Measurements from ENCODE around the gene DDX1. TPM values are rescaled to one million over a fixed set of nuclear protein-coding genes. Genes with fewer than 3 reads are reported as not detected.

Gene DDX1
- total and polyA plus RNA-seq, 4 donors, result 87.0 to 152 (median 134) TPM

GRCh38 chr2:15577071-15577735 lies 14.5 kb upstream of the DDX1 start:
- no peaks in the 10 kb centered on the region for H3K27me3 ChIP-seq (ENCODE audit: control insufficient read depth, insufficient read depth, low read length)
- no peaks in the 10 kb centered on the region for H3K9me3 ChIP-seq (ENCODE audit: control insufficient read depth, insufficient read depth, low read length)
- WGBS (ENCODE audit: insufficient coverage), result 35% methylated on average over 7 of the region's 7 CpGs
- no peaks in the 10 kb centered on the region for H3K36me3 ChIP-seq (ENCODE audit: control insufficient read depth, insufficient read depth, low read length)
- DNase-seq (ENCODE audit: low read depth in 4 of 6, low spot score in 6 of 6), result peak in 5 of 6 donors; percentile 38 to 91 (median 67)
- H3K4me3 ChIP-seq (ENCODE audit: low read depth, low read length), result no peak overlapping the region
- no peak overlapping the region for H3K27ac ChIP-seq (ENCODE audit: low read depth, low read length)
- H3K4me1 ChIP-seq (ENCODE audit: control insufficient read depth, insufficient read depth, low read length), result no peaks in the 10 kb centered on the region

DNA sequence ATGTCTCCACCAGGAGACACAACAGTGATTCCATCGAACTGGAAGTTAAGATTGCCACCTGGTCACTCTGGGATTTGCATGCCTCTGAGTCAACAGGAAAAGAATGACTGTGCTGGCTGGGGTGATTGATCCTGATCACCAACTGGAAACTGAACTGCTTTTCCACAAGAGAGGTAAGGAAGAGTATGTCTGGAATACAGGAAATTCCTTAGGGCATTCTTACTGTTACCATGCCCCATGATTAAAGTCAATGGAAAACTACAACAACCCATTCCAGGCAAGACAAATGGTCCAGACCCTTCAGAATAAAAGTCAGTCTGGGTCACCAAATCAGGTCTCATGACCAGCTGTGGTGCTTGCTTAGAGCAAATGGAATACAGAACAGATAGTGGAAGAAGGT lies 12.0 kb upstream of the DDX1 start:
- H3K9me3 ChIP-seq (ENCODE audit: control insufficient read depth, insufficient read depth, low read length), result no peaks in the 10 kb centered on the region
- no peak overlapping the region for H3K27ac ChIP-seq (ENCODE audit: low read depth, low read length)
- no peaks in the 10 kb centered on the region for H3K4me1 ChIP-seq (ENCODE audit: control insufficient read depth, insufficient read depth, low read length)
- no peak for DNase-seq (ENCODE audit: low read depth in 4 of 6, low spot score in 6 of 6)
- WGBS (ENCODE audit: insufficient coverage), result 50% methylated on average over 1 of the region's 1 CpG
- H3K27me3 ChIP-seq (ENCODE audit: control insufficient read depth, insufficient read depth, low read length), result no peaks in the 10 kb centered on the region
- H3K36me3 ChIP-seq (ENCODE audit: control insufficient read depth, insufficient read depth, low read length), result no peaks in the 10 kb centered on the region
- no peak overlapping the region for H3K4me3 ChIP-seq (ENCODE audit: low read depth, low read length)

- no peak for DNase-seq (ENCODE audit: low read depth in 4 of 6, low spot score in 6 of 6)
These were observed 11.2 kb upstream of the DDX1 start for GRCh38 chr2:15580451-15580850.

GRCh38 chr2:15582710-15583357 lies 8.8 kb upstream of the DDX1 start:
- Histone ChIP-seq H3K9me3 (ENCODE audit: control insufficient read depth, insufficient read depth, low read length) (no peaks in the 10 kb centered on the region), H3K27me3 (ENCODE audit: control insufficient read depth, insufficient read depth, low read length) (no peaks in the 10 kb centered on the region), H3K4me3 (ENCODE audit: low read depth, low read length) (no peak overlapping the region), H3K27ac (ENCODE audit: low read depth, low read length) (no peak overlapping the region), H3K4me1 (ENCODE audit: control insufficient read depth, insufficient read depth, low read length) (no peaks in the 10 kb centered on the region), H3K36me3 (ENCODE audit: control insufficient read depth, insufficient read depth, low read length) (no peaks in the 10 kb centered on the region)
- DNase-seq (ENCODE audit: low read depth in 4 of 6, low spot score in 6 of 6), result peak in 1 of 6 donors; percentile 56
- 63% methylated on average over 11 of the region's 15 CpGs for WGBS (ENCODE audit: insufficient coverage)

More at GRCh38 chr2:15580451-15580850, 11.2 kb upstream of the DDX1 start:
- Histone ChIP-seq H3K27ac (ENCODE audit: low read depth, low read length) (no peak overlapping the region), H3K36me3 (ENCODE audit: control insufficient read depth, insufficient read depth, low read length) (no peaks in the 10 kb centered on the region), H3K27me3 (ENCODE audit: control insufficient read depth, insufficient read depth, low read length) (no peaks in the 10 kb centered on the region), H3K9me3 (ENCODE audit: control insufficient read depth, insufficient read depth, low read length) (no peaks in the 10 kb centered on the region), H3K4me1 (ENCODE audit: control insufficient read depth, insufficient read depth, low read length) (no peaks in the 10 kb centered on the region), H3K4me3 (ENCODE audit: low read depth, low read length) (no peak overlapping the region)
- 95% methylated on average over 2 of the region's 2 CpGs for WGBS (ENCODE audit: insufficient coverage)

GRCh38 chr2:15583826-15584225 lies 7.8 kb upstream of the DDX1 start:
- DNase-seq (ENCODE audit: low read depth in 4 of 6, low spot score in 6 of 6), result no peak
- Histone ChIP-seq H3K9me3 (ENCODE audit: control insufficient read depth, insufficient read depth, low read length) (no peaks in the 10 kb centered on the region), H3K4me3 (ENCODE audit: low read depth, low read length) (no peak overlapping the region), H3K27me3 (ENCODE audit: control insufficient read depth, insufficient read depth, low read length) (no peaks in the 10 kb centered on the region), H3K4me1 (ENCODE audit: control insufficient read depth, insufficient read depth, low read length) (no peaks in the 10 kb centered on the region), H3K27ac (ENCODE audit: low read depth, low read length) (no peak overlapping the region), H3K36me3 (ENCODE audit: control insufficient read depth, insufficient read depth, low read length) (no peaks in the 10 kb centered on the region)
- WGBS (ENCODE audit: insufficient coverage), result 82% methylated on average over 1 of the region's 1 CpG

GRCh38 chr2:15584316-15584715 lies 7.4 kb upstream of the DDX1 start:
- H3K36me3 ChIP-seq (ENCODE audit: control insufficient read depth, insufficient read depth, low read length), result no peaks in the 10 kb centered on the region
- no peaks in the 10 kb centered on the region for H3K9me3 ChIP-seq (ENCODE audit: control insufficient read depth, insufficient read depth, low read length)
- H3K27ac ChIP-seq (ENCODE audit: low read depth, low read length), result no peak overlapping the region
- H3K4me1 ChIP-seq (ENCODE audit: control insufficient read depth, insufficient read depth, low read length), result no peaks in the 10 kb centered on the region
- no peak overlapping the region for H3K4me3 ChIP-seq (ENCODE audit: low read depth, low read length)
- no peak for DNase-seq (ENCODE audit: low read depth in 4 of 6, low spot score in 6 of 6)
- no peaks in the 10 kb centered on the region for H3K27me3 ChIP-seq (ENCODE audit: control insufficient read depth, insufficient read depth, low read length)

DNA sequence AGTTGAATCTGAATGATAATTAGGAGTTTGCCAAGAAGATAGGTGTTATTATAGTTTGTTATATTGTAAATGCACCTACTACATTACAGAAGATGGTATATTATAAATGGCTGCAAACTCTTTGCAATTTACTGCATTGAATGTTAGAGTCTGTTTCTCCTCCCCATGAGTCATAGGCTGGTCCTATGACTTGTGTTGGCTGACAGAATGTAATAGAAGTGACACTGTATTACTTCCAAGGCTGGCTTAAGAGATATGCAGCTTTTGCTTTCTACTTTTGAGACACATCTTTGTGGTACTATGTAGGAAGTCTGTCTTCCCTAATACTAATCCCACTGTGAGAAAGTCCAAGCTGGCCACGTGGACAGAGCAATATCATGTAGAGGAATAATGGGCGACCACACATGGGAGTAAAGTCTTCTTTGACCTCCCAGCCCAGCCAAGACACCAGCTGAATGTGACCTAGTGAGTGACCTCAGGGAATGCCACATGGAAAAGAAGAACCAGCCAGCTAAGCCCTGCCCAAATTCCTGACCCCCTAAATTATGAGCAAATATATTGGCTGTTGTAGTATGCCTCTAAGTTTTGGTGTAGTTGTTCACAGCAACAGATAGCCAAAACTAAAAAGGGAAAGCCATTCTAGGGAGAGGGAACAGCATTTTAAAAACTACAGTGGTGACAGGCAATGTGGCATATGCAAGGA lies 6.8 kb upstream of the DDX1 start:
- no CpG with 5 or more reads among the region's 2 CpGs for WGBS (ENCODE audit: insufficient coverage)
- H3K27me3 ChIP-seq (ENCODE audit: control insufficient read depth, insufficient read depth, low read length), result no peaks in the 10 kb centered on the region
- no peak for DNase-seq (ENCODE audit: low read depth in 4 of 6, low spot score in 6 of 6)
- H3K4me1 ChIP-seq (ENCODE audit: control insufficient read depth, insufficient read depth, low read length), result no peaks in the 10 kb centered on the region
- no peak overlapping the region for H3K4me3 ChIP-seq (ENCODE audit: low read depth, low read length)
- no peak overlapping the region for H3K27ac ChIP-seq (ENCODE audit: low read depth, low read length)
- no peaks in the 10 kb centered on the region for H3K36me3 ChIP-seq (ENCODE audit: control insufficient read depth, insufficient read depth, low read length)
- no peaks in the 10 kb centered on the region for H3K9me3 ChIP-seq (ENCODE audit: control insufficient read depth, insufficient read depth, low read length)

- no peak overlapping the region for H3K4me3 ChIP-seq (ENCODE audit: low read depth, low read length)
- no peak overlapping the region for H3K27ac ChIP-seq (ENCODE audit: low read depth, low read length)
- no peaks in the 10 kb centered on the region for H3K27me3 ChIP-seq (ENCODE audit: control insufficient read depth, insufficient read depth, low read length)
- H3K9me3 ChIP-seq (ENCODE audit: control insufficient read depth, insufficient read depth, low read length), result no peaks in the 10 kb centered on the region
- H3K4me1 ChIP-seq (ENCODE audit: control insufficient read depth, insufficient read depth, low read length), result peaks cover 11% of the 10 kb centered on the region
- WGBS (ENCODE audit: insufficient coverage), result 4% methylated on average over 4 of the region's 4 CpGs
- H3K36me3 ChIP-seq (ENCODE audit: control insufficient read depth, insufficient read depth, low read length), result no peaks in the 10 kb centered on the region
- peak; percentile 44 to 94 (median 74) for DNase-seq (ENCODE audit: low read depth in 4 of 6, low spot score in 6 of 6)
These were observed 3.2 kb upstream of the DDX1 start for GRCh38 chr2:15588329-15588919.

GRCh38 chr2:15591373-15591691 lies 336 bp upstream of the DDX1 start:
- Histone ChIP-seq H3K27me3 (ENCODE audit: control insufficient read depth, insufficient read depth, low read length) (no peaks in the 10 kb centered on the region), H3K27ac (ENCODE audit: low read depth, low read length) (peak overlapping the region; percentile 91), H3K4me1 (ENCODE audit: control insufficient read depth, insufficient read depth, low read length) (peaks cover 15% of the 10 kb centered on the region), H3K9me3 (ENCODE audit: control insufficient read depth, insufficient read depth, low read length) (no peaks in the 10 kb centered on the region), H3K4me3 (ENCODE audit: low read depth, low read length) (peak overlapping the region; percentile 94), H3K36me3 (ENCODE audit: control insufficient read depth, insufficient read depth, low read length) (peaks cover 6% of the 10 kb centered on the region)
- 0% methylated on average over 3 of the region's 7 CpGs for WGBS (ENCODE audit: insufficient coverage)
- DNase-seq (ENCODE audit: low read depth in 4 of 6, low spot score in 6 of 6), result no peak
